OCI-LY7 (cell line): ENCODE results near the gene COX6B1.

ENCODE experiments used
- CTCF ChIP-seq: fragments of 200-600 bp; sonication (generic); conservative IDR thresholded peaks from 2 replicates; pipeline ENCODE4 v1.5.1; 2014; ENCODE audit warnings: mild to moderate bottlenecking, antibody characterized with exemption, low read length, moderate library complexity, mixed read lengths
- EZH2phosphoT487 ChIP-seq: fragments of 200-600 bp; sonication (generic); IDR thresholded peaks from 2 replicates; pipeline ENCODE4 v1.6.1; 2018; ENCODE audit warnings: low read depth, borderline replicate concordance, mild to moderate bottlenecking, mixed run types, antibody characterized with exemption, low read length, moderate library complexity, mixed read lengths

- TF ChIP-seq CTCF, result no peak
- TF ChIP-seq EZH2phosphoT487, result no peak
These were observed 19.4 kb upstream of the COX6B1 start, which contains the start of gene RBM42 for GRCh38 chr19:35628565-35629331.
